Colon (tissue), 2 donors: ENCODE data around the gene MANBA.

Source experiments
- FAIRE-seq: peaks from 2 replicates; lab custom pipeline; 2012; peaks lifted over from hg19 to GRCh38; lab: Jason Lieb, UNC
- donor health status: control.
- donor health status: control.

MANBA gene

DNA sequence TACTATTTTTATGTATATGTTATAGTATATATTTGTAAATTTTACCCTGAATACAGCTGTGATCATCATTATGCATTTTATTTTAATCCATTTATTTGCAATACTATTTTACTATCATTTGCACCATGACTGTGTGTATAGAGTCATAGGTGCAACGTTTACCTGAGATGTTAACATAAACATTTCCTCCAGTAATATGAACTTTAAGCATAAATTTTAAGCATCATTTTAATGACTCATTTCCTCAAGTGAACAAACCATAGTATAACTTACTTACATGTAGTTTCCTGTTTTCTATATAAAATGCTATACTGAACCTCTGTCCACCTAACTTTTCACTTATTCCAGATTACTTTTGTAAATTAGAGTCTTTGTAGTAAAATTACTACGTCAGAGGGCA, 166.8 kb downstream of the MANBA start:
- no peak for FAIRE-seq

DNA sequence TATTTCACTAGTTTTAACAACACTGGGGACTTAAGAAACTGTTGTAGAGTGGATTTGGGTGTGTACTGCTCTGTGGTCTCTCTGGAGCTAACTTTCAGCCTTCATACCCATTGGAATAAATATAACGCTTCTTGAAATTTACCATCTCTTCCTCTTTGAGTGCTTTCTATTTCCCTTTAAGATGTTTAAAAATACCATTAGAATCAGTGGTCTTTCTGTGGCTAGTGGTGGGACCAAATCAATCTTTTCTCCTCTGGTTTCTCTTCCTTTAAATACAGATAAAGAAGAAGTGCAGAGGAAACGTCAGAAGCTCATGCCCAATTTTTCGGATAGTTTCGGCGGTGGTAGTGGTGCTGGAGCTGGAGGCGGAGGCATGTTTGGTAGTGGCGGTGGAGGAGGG, 167.6 kb downstream of the MANBA start:
- no peak for FAIRE-seq

DNA sequence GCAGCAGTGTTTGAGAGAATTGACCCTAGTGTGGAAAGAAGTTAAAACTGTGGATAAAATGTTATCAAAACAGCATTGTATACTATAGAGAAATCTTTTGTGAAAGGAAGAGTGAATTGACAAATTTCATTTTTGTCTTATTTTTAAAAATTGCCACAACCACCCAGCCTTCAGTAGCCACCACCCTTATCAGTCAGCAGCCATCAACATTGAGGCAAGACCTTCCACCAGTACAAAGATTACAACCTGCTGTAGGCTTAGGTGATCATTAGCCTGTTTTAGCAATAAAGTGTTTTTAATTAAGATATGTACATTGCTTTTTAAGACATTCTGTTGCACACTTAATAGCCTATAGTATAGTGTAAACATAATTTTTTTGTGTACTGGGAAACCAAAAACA, 168.5 kb downstream of the MANBA start:
- no peak for FAIRE-seq

DNA sequence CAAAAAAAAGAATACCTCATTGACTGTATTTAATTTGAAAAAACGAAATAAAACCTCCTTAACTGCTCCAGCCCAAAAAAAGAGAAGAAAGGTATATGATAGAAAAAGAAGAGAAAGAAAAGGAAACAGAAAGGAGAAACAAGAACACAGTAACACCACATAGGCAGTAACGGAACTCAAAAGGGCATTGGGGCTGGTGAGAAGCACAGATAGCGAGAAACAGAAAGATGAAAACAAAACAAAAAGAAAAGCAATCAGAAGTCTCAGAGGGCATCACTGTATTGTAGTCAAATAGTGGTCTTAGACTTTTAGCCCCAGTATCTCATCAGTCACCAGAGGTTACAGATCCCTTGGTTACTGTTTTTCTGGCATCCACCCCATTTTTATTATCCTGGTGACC, 171.0 kb downstream of the MANBA start:
- no peak for FAIRE-seq

DNA sequence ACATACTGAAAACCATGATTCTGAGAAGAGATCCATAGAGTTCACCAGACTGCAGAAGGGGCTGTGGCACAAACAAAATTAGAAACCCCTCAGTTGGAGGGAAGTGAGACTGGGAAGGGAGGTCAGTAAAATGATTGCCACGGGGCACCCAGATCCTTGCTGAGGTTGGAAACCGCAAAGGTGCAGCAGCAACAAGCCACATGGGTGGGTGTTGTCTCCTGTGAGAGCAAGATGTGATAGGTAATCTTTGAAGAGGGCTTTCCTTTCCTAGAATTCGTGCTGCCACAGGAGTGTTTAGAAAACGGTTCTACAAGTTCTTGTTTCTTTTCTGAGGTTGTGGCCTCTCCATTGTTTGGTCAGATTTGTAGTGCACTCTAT, 174.1 kb downstream of the MANBA start:
- FAIRE-seq = no peak

DNA sequence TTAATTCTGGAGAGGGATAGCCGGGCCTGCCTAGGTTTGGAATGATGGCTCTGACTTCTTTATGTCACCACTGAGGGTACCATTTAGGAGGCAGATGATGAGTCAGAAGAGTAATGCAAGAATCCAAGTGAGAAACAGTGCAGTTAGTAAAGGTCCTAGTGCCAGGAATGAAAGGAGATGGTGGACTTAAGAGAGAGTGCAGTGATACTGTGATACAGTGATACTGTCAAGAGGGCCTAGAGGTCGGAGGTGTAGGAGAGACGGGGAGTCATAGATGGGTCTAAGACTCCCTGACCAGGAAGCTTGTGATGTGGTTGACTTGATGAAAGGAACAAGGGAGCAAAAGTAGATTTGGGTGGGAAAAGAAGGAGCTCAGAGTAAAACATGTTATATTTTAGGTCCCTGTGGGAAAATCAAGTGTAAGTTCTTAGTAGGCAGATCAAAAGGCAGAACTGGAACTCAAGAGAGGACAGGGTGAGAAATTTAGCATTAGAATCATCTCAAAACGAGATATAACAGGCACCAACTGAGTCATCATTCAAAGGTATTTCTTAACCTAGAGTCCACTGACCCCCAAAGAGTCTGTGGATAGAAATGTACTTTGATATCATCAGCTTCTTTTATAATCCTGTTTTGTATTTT, 174.6 kb downstream of the MANBA start:
- FAIRE-seq = no peak

DNA sequence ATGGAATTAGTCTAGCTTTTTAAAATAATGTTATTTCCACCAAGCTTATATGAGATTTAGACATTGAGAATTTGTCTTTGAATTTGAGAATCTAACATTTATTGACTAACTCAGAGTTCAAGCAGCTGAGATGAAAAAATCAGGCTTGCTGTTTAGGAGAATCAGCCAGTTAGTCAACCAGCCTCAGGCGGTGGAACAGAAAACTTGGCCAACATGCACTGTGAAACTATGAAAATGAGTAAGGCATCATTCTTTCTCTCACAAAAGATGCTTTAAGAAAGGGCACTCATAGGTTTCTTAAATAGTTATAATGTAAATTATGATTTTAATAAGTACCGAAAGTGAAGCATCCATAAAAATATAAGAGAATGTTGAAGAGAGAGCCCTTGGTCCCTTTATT, 175.4 kb downstream of the MANBA start:
- no peak for FAIRE-seq

DNA sequence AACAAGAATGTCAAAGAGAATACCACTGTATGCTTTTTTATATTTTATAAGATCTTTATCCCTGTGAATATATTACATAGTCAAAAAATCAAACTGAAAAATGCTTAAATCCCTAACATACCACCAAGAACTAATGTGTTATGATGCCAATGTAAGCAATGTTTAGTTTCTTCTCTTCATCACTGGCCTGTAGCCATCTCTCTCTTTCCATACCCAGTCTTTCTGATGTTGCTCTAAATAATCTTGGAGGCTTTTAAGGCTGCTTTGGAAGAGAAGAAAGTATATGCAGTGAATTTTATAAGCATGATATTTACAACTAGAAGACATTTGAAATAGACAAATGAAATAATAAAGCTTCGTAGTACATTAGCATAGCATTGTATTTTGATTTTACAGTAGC, 176.7 kb downstream of the MANBA start:
- FAIRE-seq = no peak
